Mesothelial cell of epicardium (in vitro differentiated cells): ENCODE measurements around the gene MVB12B. TPM values are rescaled to one million over a fixed set of nuclear protein-coding genes. Genes with fewer than 3 reads are reported as not detected.

Experiments used
- DNase-seq, 2 experiments: peaks; one replicate each; pipeline ENCODE4 v3.0.0; 2021; ENCODE audit warnings: low spot score in 2 of 2; ENCODE audit not compliant: unreplicated experiment in 2 of 2
- H3K27ac Mint-ChIP-seq: 2 replicates; pipeline ENCODE4 v1.8.0; 2021; ENCODE audit warnings: mixed read lengths
- H3K27me3 Mint-ChIP-seq: 2 replicates; pipeline ENCODE4 v1.8.0; 2021; ENCODE audit warnings: low read depth, mixed read lengths
- H3K36me3 Mint-ChIP-seq: 2 replicates; pipeline ENCODE4 v1.8.0; 2021; ENCODE audit warnings: mixed read lengths
- H3K4me1 Mint-ChIP-seq: 2 replicates; pipeline ENCODE4 v1.8.0; 2021; ENCODE audit warnings: mixed read lengths
- H3K4me3 Mint-ChIP-seq: 2 replicates; pipeline ENCODE4 v1.8.0; 2021; ENCODE audit warnings: mild to moderate bottlenecking, moderate library complexity, mixed read lengths
- H3K9me3 Mint-ChIP-seq: 2 replicates; pipeline ENCODE4 v1.8.0; 2021; ENCODE audit warnings: mixed read lengths
- total RNA-seq: library from RNA; stranded (reverse); gene quantifications from 3 replicates; pipeline ENCODE4 v1.2.1, GENCODE V29; 2021
- TF ChIP-seq, protein P1 (sequence below): fragments of 200-600 bp; sonication (generic); IDR thresholded peaks from one replicate; pipeline ENCODE4 v1.5.0; 2021; ENCODE audit warnings: antibody characterized with exemption; ENCODE audit not compliant: unreplicated experiment

The MVB12B gene
- total RNA-seq, 1 donor from 2014 or later: 43.7 TPM

GRCh38 chr9:126504977-126505455 is 178.4 kb downstream of the MVB12B start:
- Mint-ChIP-seq H3K27ac (no peak overlapping the region), H3K4me3 (no peak overlapping the region), H3K4me1 (peaks cover 8% of the 10 kb centered on the region), H3K9me3 (no peaks in the 10 kb centered on the region), H3K36me3 (no peaks in the 10 kb centered on the region), H3K27me3 (peaks cover 12% of the 10 kb centered on the region)
- TF ChIP-seq, protein P1, sequence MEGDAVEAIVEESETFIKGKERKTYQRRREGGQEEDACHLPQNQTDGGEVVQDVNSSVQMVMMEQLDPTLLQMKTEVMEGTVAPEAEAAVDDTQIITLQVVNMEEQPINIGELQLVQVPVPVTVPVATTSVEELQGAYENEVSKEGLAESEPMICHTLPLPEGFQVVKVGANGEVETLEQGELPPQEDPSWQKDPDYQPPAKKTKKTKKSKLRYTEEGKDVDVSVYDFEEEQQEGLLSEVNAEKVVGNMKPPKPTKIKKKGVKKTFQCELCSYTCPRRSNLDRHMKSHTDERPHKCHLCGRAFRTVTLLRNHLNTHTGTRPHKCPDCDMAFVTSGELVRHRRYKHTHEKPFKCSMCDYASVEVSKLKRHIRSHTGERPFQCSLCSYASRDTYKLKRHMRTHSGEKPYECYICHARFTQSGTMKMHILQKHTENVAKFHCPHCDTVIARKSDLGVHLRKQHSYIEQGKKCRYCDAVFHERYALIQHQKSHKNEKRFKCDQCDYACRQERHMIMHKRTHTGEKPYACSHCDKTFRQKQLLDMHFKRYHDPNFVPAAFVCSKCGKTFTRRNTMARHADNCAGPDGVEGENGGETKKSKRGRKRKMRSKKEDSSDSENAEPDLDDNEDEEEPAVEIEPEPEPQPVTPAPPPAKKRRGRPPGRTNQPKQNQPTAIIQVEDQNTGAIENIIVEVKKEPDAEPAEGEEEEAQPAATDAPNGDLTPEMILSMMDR: no peak
- DNase-seq: peak in 1 of 2 experiments; percentile 9

- H3K27me3 Mint-ChIP-seq: peaks cover 4% of the 10 kb centered on the region
- no peaks in the 10 kb centered on the region for H3K9me3 Mint-ChIP-seq
- no peak for DNase-seq
- H3K36me3 Mint-ChIP-seq: no peaks in the 10 kb centered on the region
- TF ChIP-seq, protein P1: no peak
- no peak overlapping the region for H3K4me3 Mint-ChIP-seq
- no peak overlapping the region for H3K27ac Mint-ChIP-seq
- peaks cover 3% of the 10 kb centered on the region for H3K4me1 Mint-ChIP-seq
Measured at GRCh38 chr9:126505697-126506346, 179.2 kb downstream of the MVB12B start.

DNA sequence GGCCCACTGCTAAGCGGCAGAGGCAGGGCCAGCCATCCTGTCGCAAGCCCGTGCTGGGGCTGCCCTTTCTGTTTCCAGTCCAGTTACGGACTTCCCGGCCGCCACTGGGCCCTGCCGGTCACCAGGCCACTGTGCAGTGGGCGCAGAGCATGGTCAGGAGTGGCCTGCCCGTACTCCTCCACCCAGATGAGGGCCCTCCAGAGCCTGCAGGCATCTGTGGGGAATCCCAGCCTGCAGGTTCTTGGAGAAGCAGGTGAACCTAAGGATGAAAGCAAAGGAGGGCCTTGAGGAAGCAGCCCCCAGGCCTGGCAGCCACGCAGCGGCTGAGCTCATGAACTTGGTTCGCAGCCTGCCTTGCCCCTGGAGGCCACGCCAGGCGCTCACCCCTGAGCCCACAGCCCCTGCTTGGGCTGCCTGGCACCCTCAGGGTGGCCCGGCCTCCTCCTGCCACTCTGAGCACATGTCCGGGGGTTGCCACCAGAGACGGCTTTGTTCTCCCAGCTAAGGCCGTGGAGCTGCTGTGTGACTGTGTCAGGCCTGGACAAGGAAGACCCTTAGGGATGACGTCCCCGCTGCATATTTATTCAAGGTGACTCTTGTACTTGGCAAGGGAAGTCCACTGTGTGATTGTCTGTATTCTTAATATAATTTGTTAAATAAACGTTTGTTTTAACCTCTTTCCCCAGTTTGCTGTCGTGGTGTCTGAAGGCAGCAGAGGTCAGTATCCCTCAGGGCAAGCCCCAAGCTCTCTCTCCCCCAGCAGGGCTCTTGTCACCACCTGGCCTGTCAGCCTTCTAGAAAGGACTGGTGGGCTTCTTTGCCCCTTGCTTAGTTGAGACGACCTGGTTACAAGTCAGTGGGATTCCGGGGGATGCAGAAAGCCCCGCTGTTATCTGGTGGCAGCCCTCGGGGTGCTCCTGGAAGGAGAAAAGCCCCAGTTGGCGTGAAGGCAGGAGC is 180.0 kb downstream of the MVB12B start:
- no peak overlapping the region for H3K27ac Mint-ChIP-seq
- no peak overlapping the region for H3K4me3 Mint-ChIP-seq
- TF ChIP-seq, protein P1: no peak
- H3K36me3 Mint-ChIP-seq: no peaks in the 10 kb centered on the region
- peaks cover 4% of the 10 kb centered on the region for H3K4me1 Mint-ChIP-seq
- DNase-seq: peak in 1 of 2 experiments; percentile 14
- H3K9me3 Mint-ChIP-seq: no peaks in the 10 kb centered on the region
- H3K27me3 Mint-ChIP-seq: peaks cover 2% of the 10 kb centered on the region

DNA sequence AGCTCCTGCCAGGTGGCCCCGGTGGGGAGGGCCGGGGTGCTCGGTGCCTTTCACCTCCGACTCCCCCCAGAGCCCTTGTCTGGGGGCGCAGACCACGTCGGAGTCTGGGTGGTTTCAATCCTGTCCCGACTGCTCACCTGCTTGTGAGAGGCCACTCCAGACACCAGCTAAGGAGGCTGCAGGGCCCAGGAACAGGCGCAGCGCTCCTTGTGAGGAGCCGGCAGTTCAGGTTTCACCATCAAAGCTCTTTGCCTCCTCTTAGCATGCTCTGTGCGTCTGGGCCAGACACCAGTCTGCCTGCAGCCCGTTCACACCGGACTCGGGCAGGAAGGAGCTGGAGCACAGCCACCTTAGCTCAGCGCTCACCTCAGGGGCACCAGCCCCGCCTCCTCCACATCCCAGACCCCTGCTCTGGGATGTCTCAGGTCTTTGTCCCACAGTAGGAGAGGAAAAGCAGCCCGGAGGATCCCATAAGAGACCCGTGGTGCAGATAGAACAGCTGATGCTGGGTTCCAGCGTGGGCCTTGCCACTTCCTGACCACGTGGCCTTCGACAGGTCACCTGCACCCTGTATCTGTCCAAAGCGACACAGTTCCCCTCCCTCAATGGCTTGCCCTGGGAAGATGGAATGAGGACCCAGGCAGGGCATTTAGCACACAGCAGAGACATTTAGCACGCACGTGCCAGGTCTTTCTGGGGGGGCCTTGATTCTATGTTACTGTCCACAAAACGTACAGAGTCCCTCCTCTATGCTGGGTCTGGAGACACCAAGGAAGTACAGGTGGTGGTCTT is 180.9 kb downstream of the MVB12B start:
- no peak overlapping the region for H3K4me3 Mint-ChIP-seq
- no peak overlapping the region for H3K27ac Mint-ChIP-seq
- peak in 1 of 2 experiments; percentile 15 for DNase-seq
- H3K27me3 Mint-ChIP-seq: peaks cover 7% of the 10 kb centered on the region
- no peaks in the 10 kb centered on the region for H3K9me3 Mint-ChIP-seq
- no peaks in the 10 kb centered on the region for H3K36me3 Mint-ChIP-seq
- TF ChIP-seq, protein P1: no peak
- peaks cover 6% of the 10 kb centered on the region for H3K4me1 Mint-ChIP-seq

GRCh38 chr9:126508171-126508591 is 181.6 kb downstream of the MVB12B start:
- Mint-ChIP-seq H3K4me1 (peaks cover 8% of the 10 kb centered on the region), H3K36me3 (no peaks in the 10 kb centered on the region), H3K9me3 (no peaks in the 10 kb centered on the region), H3K27ac (no peak overlapping the region), H3K4me3 (no peak overlapping the region), H3K27me3 (peaks cover 9% of the 10 kb centered on the region)
- DNase-seq: peak in 1 of 2 experiments; percentile 17
- TF ChIP-seq, protein P1: no peak
